Endothelial cell of umbilical vein (primary cell): ENCODE measurements around the gene CEP164. TPM values are rescaled to one million over a fixed set of nuclear protein-coding genes. Genes with fewer than 3 reads are reported as not detected.

Source experiments
- BruUV-seq: library from RNA; stranded (reverse); fragments of 400-500 nt; replicated peaks from 2 replicates; lab custom pipeline; 2021; lab: Mats Ljungman, UMichigan
- CTCF ChIA-PET: fragments of 300-600, 350-600 bp; sonication (Branson Sonifier 250); formaldehyde crosslinking; loops from one replicate; lab custom pipeline; 2021; ENCODE audit warnings: antibody characterized with exemption, inconsistent platforms; lab: Charles Lee
- POLR2A ChIA-PET: fragments of 300-600, 350-600 bp; sonication (Branson Sonifier 250); formaldehyde crosslinking; loops from one replicate; lab custom pipeline; 2021; ENCODE audit warnings: antibody characterized with exemption, inconsistent platforms; lab: Charles Lee
- DNase-seq: peaks from one replicate; pipeline ENCODE4 v3.0.0-alpha.2; 2011; ENCODE audit warnings: low read depth, low spot score
- FAIRE-seq: peaks from 2 replicates; lab custom pipeline; 2011; peaks lifted over from hg19 to GRCh38; lab: Jason Lieb, UNC
- H2AFZ ChIP-seq: 2 replicates; pipeline ENCODE4 v1.6.0; 2012; ENCODE audit warnings: low read depth, low read length, control low read depth, inconsistent platforms
- H3K27ac ChIP-seq: 2 replicates; pipeline ENCODE4 v1.5.1; 2011; ENCODE audit warnings: low read depth, mild to moderate bottlenecking, control low read depth, low read length, moderate library complexity; ENCODE audit not compliant: insufficient read depth
- H3K27me3 ChIP-seq, 2 experiments: 2 replicates each; pipeline versions ENCODE4 v1.6.0 to v1.6.1; 2011; ENCODE audit warnings: low read length in 2 of 2, mixed read lengths in 1 of 2; ENCODE audit not compliant: control insufficient read depth in 2 of 2, insufficient read depth in 2 of 2
- H3K36me3 ChIP-seq, 2 experiments: 2 replicates in 1 of 2; 3 replicates in 1 of 2; pipeline ENCODE4 v1.5.1; 2011; ENCODE audit warnings: low read length in 2 of 2, mild to moderate bottlenecking in 1 of 2, moderate library complexity in 1 of 2; ENCODE audit not compliant: control insufficient read depth in 2 of 2, insufficient read depth in 2 of 2; ENCODE audit errors: extremely low read depth in 1 of 2
- H3K4me1 ChIP-seq: 3 replicates; pipeline ENCODE4 v1.5.1; 2011; ENCODE audit warnings: mild to moderate bottlenecking, low read length; ENCODE audit not compliant: control insufficient read depth, insufficient read depth; ENCODE audit errors: extremely low read depth
- H3K4me2 ChIP-seq: 2 replicates; pipeline ENCODE4 v1.6.1; 2011; ENCODE audit warnings: low read length, control low read depth, mixed read lengths; ENCODE audit not compliant: insufficient read depth
- H3K4me3 ChIP-seq, 3 experiments: fragments of 200-600 bp in 1 of 3; sonication (generic), shearing (Covaris generic) in 1 of 3; replicated peaks in 1 of 3; 2 replicates each; pipeline ENCODE4 v1.5.1; 2011 to 2016; ENCODE audit warnings: control low read depth in 3 of 3, low read length in 3 of 3, mild to moderate bottlenecking in 2 of 3, inconsistent platforms in 1 of 3, low read depth in 1 of 3, moderate library complexity in 1 of 3; ENCODE audit not compliant: insufficient read depth in 1 of 3
- H3K79me2 ChIP-seq: 2 replicates; pipeline ENCODE4 v1.6.0; 2012; ENCODE audit warnings: low read length, inconsistent platforms; ENCODE audit not compliant: control insufficient read depth, insufficient read depth
- H3K9ac ChIP-seq: replicated peaks from 2 replicates; pipeline ENCODE3; 2011; ENCODE audit warnings: low read length, control low read depth; ENCODE audit not compliant: insufficient read depth; ENCODE audit errors: extremely low read depth
- H3K9me1 ChIP-seq: replicated peaks from 3 replicates; pipeline ENCODE4 v1.6.0; 2011; ENCODE audit warnings: mild to moderate bottlenecking, low read length; ENCODE audit not compliant: control insufficient read depth, insufficient read depth; ENCODE audit errors: extremely low read depth
- H3K9me3 ChIP-seq: replicated peaks from 2 replicates; pipeline ENCODE4 v1.5.1; 2012; ENCODE audit warnings: low read length, inconsistent platforms; ENCODE audit not compliant: control insufficient read depth, insufficient read depth
- H4K20me1 ChIP-seq: replicated peaks from 2 replicates; pipeline ENCODE3; 2011; ENCODE audit warnings: mild to moderate bottlenecking, low read length; ENCODE audit not compliant: control insufficient read depth, insufficient read depth; ENCODE audit errors: extremely low read depth
- EZH2 ChIP-seq: IDR thresholded peaks from 2 replicates; pipeline ENCODE4 v1.6.1; 2012; ENCODE audit warnings: borderline replicate concordance, low read depth, mild to moderate bottlenecking, moderate library complexity, low read length, inconsistent platforms; ENCODE audit not compliant: severe bottlenecking
- FOS ChIP-seq: IDR thresholded peaks from 2 replicates; pipeline ENCODE4 v1.6.1; 2011; ENCODE audit warnings: mild to moderate bottlenecking, low read length, moderate library complexity, borderline replicate concordance; ENCODE audit not compliant: insufficient read depth
- GATA2 ChIP-seq: IDR thresholded peaks from 2 replicates; pipeline ENCODE4 v1.7.0; 2011; ENCODE audit warnings: low read depth, mild to moderate bottlenecking, moderate library complexity, mixed read lengths, low read length; ENCODE audit not compliant: insufficient read length, insufficient read depth
- JUN ChIP-seq: IDR thresholded peaks from 2 replicates; pipeline ENCODE4 v1.6.1; 2011; ENCODE audit warnings: borderline replicate concordance, low read depth; ENCODE audit not compliant: insufficient read length, insufficient read depth
- POLR2AphosphoS5 ChIP-seq: IDR thresholded peaks from 2 replicates; pipeline ENCODE4 v1.6.1; 2012; ENCODE audit warnings: low read depth, mild to moderate bottlenecking, control low read depth, low read length, moderate library complexity; ENCODE audit not compliant: insufficient read depth
- dilution Hi-C: fragments of 300-500 bp; cut with MboI; formaldehyde crosslinking; loops from one replicate; pipeline ENCODE4 v1.15.0; 2019; ENCODE audit warnings: low sequenced_read_pairs; ENCODE audit not compliant: extremely low pct_ligation_motif_present
- intact Hi-C: fragments of 100-400 bp; cut with micrococcal nuclease; formaldehyde crosslinking; loops from one replicate; pipeline ENCODE4 v1.10.0; 2022
- polyA plus RNA-seq, 4 experiments: library from polyadenylated mRNA; depleted of rRNA in 3 of 4; stranded (reverse) in 3 of 4; unstranded in 1 of 4; fragments of >200 nt; gene quantifications; 2 replicates each; pipeline versions ENCODE4 v1.2.1 to v1.2.3, GENCODE V29; 2011 to 2012; ENCODE audit warnings: missing spikeins in 1 of 4
- total RNA-seq: library from RNA; stranded (reverse); gene quantifications from 2 replicates; pipeline ENCODE4 v1.2.3, GENCODE V29; 2021
- TF ChIP-seq, protein P1 (sequence below): IDR thresholded peaks from 2 replicates; pipeline ENCODE4 v1.6.1; 2011; ENCODE audit not compliant: insufficient read depth, insufficient read length
- TF ChIP-seq, protein P2 (sequence below), 2 donors: IDR thresholded peaks; 1 replicate in 1 of 2; 2 replicates in 1 of 2; pipeline ENCODE4 v1.5.1; 2011; ENCODE audit warnings: low read length in 2 of 2, mild to moderate bottlenecking in 2 of 2, moderate library complexity in 2 of 2, control low read depth in 1 of 2, inconsistent platforms in 1 of 2, low read depth in 1 of 2; ENCODE audit not compliant: insufficient read depth in 1 of 2; ENCODE audit errors: extremely low read depth in 1 of 2

Gene CEP164
- total and polyA plus RNA-seq, 2 donors (not counting 3 experiments of a cell fraction or from before 2014, with no cell fraction given) = 22.7 to 48.4 TPM

DNA sequence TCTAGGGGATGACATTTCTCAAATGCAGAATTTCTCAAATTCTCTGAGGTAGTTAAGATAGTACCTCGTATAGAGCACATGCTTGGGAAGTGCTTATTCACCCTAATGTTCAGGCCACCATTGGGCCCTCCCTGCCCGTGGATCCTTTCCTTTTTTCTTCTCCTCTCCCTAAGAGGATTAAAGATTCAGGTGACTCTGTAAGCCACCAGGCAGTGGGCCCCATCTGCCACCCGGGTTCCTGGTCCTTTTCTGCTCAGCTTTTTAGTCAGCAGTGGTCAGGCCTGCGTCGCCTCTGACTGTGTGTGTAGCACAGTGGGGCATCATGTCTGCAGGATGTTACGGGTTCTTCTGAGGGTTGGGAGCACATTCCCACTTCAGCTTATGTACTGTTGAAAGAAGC is 7.2 kb downstream of the CEP164 start:
- H3K9ac ChIP-seq = no peak overlapping the region
- H3K9me3 ChIP-seq = no peaks in the 10 kb centered on the region
- DNase-seq (no peak), FAIRE-seq (no peak)
- no peak overlapping the region for H3K4me3 ChIP-seq
- peaks cover 2 to 7% of the 10 kb centered on the region in 2 experiments for H3K36me3 ChIP-seq
- dilution Hi-C loops (no loop called here), intact Hi-C loops (no loop called here)
- H3K4me1 ChIP-seq = peaks cover 5% of the 10 kb centered on the region
- BruUV-seq = no TSS peak
- no peaks in the 10 kb centered on the region for H3K79me2 ChIP-seq
- TF ChIP-seq FOS = no peak
- no peak for TF ChIP-seq GATA2
- TF ChIP-seq, protein P1, sequence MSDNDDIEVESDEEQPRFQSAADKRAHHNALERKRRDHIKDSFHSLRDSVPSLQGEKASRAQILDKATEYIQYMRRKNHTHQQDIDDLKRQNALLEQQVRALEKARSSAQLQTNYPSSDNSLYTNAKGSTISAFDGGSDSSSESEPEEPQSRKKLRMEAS = no peak
- no peak for TF ChIP-seq POLR2AphosphoS5
- TF ChIP-seq EZH2 = no peak
- no peak for TF ChIP-seq JUN
- TF ChIP-seq, protein P2, sequence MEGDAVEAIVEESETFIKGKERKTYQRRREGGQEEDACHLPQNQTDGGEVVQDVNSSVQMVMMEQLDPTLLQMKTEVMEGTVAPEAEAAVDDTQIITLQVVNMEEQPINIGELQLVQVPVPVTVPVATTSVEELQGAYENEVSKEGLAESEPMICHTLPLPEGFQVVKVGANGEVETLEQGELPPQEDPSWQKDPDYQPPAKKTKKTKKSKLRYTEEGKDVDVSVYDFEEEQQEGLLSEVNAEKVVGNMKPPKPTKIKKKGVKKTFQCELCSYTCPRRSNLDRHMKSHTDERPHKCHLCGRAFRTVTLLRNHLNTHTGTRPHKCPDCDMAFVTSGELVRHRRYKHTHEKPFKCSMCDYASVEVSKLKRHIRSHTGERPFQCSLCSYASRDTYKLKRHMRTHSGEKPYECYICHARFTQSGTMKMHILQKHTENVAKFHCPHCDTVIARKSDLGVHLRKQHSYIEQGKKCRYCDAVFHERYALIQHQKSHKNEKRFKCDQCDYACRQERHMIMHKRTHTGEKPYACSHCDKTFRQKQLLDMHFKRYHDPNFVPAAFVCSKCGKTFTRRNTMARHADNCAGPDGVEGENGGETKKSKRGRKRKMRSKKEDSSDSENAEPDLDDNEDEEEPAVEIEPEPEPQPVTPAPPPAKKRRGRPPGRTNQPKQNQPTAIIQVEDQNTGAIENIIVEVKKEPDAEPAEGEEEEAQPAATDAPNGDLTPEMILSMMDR (IDR thresholded peaks at IDR 0.05; ENCODE audit: extremely low read depth in 1 of 2, insufficient read depth in 1 of 2, low read depth in 1 of 2, low read length in 2 of 2) = no peak
- no peaks in the 10 kb centered on the region for H3K27me3 ChIP-seq
- no peak overlapping the region for H2AFZ ChIP-seq
- H4K20me1 ChIP-seq = no peaks in the 10 kb centered on the region
- CTCF ChIA-PET = no interaction called here
- no peaks in the 10 kb centered on the region for H3K9me1 ChIP-seq
- no peak overlapping the region for H3K27ac ChIP-seq
- no peak overlapping the region for H3K4me2 ChIP-seq
- POLR2A ChIA-PET = no interaction called here
